Progenitor cell of endocrine pancreas (in vitro differentiated cells): ENCODE measurements around the gene ERCC8. TPM values are rescaled to one million over a fixed set of nuclear protein-coding genes. Genes with fewer than 3 reads are reported as not detected.
A peak's percentile ranks its signal among the peaks of the same experiment; 100 is the strongest.

Experiments
- DNase-seq: peaks from one replicate; pipeline ENCODE4 v3.0.0; 2021; ENCODE audit warnings: low spot score; ENCODE audit not compliant: unreplicated experiment
- H3K27ac Mint-ChIP-seq: 2 replicates; pipeline ENCODE4 v1.8.0; 2021; ENCODE audit warnings: mild to moderate bottlenecking, moderate library complexity, mixed read lengths
- H3K27me3 Mint-ChIP-seq: 2 replicates; pipeline ENCODE4 v1.8.0; 2021; ENCODE audit warnings: mixed read lengths
- H3K36me3 Mint-ChIP-seq: 2 replicates; pipeline ENCODE4 v1.8.0; 2022; ENCODE audit warnings: mixed read lengths; ENCODE audit not compliant: insufficient read depth
- H3K4me1 Mint-ChIP-seq: 2 replicates; pipeline ENCODE4 v1.8.0; 2021; ENCODE audit warnings: low read depth, mixed read lengths
- H3K4me3 Mint-ChIP-seq: 2 replicates; pipeline ENCODE4 v1.8.0; 2021; ENCODE audit warnings: low read depth, mild to moderate bottlenecking, moderate library complexity, mixed read lengths
- H3K9me3 Mint-ChIP-seq: 2 replicates; pipeline ENCODE4 v1.8.0; 2021; ENCODE audit warnings: low read depth, mixed read lengths
- CTCF ChIP-seq: fragments of 200-600 bp; sonication (generic); IDR thresholded peaks from one replicate; pipeline ENCODE4 v1.5.0; 2021; ENCODE audit warnings: antibody characterized with exemption, mild to moderate bottlenecking; ENCODE audit not compliant: unreplicated experiment
- total RNA-seq: library from RNA; stranded (reverse); gene quantifications from 2 replicates; pipeline ENCODE4 v1.2.1, GENCODE V29; 2021

ERCC8 gene
- total RNA-seq, 1 donor from 2014 or later = 18.2 TPM

GRCh38 chr5:60843386-60843935, 101.4 kb downstream of the ERCC8 start:
- DNase-seq = peak; percentile 23
- peaks cover 38% of the 10 kb centered on the region for H3K27me3 Mint-ChIP-seq
- H3K27ac Mint-ChIP-seq = peak overlapping the region; percentile 62
- H3K4me3 Mint-ChIP-seq = peak overlapping the region; percentile 91
- TF ChIP-seq CTCF = no peak
- H3K4me1 Mint-ChIP-seq = peaks cover 16% of the 10 kb centered on the region
- no peaks in the 10 kb centered on the region for H3K9me3 Mint-ChIP-seq
- H3K36me3 Mint-ChIP-seq = no peaks in the 10 kb centered on the region

GRCh38 chr5:60842871-60843385, 101.9 kb downstream of the ERCC8 start:
- no peak for TF ChIP-seq CTCF
- peak overlapping the region; percentile 91 for H3K4me3 Mint-ChIP-seq
- no peak for DNase-seq
- H3K36me3 Mint-ChIP-seq = no peaks in the 10 kb centered on the region
- peak overlapping the region; percentile 62 for H3K27ac Mint-ChIP-seq
- H3K27me3 Mint-ChIP-seq = peaks cover 38% of the 10 kb centered on the region
- no peaks in the 10 kb centered on the region for H3K9me3 Mint-ChIP-seq
- peaks cover 20% of the 10 kb centered on the region for H3K4me1 Mint-ChIP-seq

DNA sequence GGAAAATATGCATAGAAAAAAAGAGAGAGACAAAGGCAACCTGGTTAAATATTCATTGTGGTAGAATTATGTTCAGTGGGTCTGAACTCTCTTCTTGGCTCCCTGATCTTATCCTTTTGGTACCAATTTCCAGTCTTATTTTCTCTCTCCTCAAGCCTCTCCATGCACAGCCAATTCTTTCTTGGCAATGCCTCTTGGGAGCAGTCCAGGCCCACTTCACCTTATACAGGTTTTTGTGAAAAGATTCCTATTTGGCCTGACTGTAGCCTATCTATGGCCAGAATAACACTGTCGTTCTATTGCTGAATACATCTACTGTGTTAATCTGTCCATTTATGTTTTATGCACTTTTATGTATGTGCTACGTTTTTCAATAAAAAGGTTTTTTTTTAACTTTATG, 103.5 kb downstream of the ERCC8 start:
- H3K9me3 Mint-ChIP-seq = no peaks in the 10 kb centered on the region

DNA sequence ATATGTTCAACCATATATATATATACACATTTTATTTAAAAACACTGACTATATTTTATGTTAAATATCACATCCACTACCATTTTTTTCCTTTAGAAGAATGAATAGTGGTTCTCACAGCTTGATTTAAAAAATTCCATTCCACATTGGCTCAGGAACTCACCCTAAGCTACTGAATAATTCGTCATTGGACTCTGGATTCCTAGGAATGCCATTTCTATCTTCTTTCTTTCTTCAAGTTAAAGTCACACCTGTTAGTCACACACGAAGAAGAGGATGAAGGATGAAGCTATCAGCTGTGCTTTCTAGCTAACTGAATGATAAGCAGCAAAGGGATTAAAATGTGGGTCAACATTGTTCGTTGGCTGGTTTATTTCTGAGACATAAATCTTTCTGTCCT, 108.7 kb downstream of the ERCC8 start:
- H3K27me3 Mint-ChIP-seq = peaks cover 3% of the 10 kb centered on the region
- peaks cover 1% of the 10 kb centered on the region for H3K36me3 Mint-ChIP-seq
- DNase-seq = no peak
- TF ChIP-seq CTCF = no peak
- no peak overlapping the region for H3K4me3 Mint-ChIP-seq
- H3K27ac Mint-ChIP-seq = no peak overlapping the region
- H3K9me3 Mint-ChIP-seq = no peaks in the 10 kb centered on the region
- peaks cover 16% of the 10 kb centered on the region for H3K4me1 Mint-ChIP-seq

More for the DNA sequence above, 103.5 kb downstream of the ERCC8 start:
- H3K27me3 Mint-ChIP-seq = peaks cover 34% of the 10 kb centered on the region
- no peak for TF ChIP-seq CTCF
- H3K27ac Mint-ChIP-seq = no peak overlapping the region
- H3K4me3 Mint-ChIP-seq = no peak overlapping the region
- DNase-seq = no peak
- peaks cover 28% of the 10 kb centered on the region for H3K4me1 Mint-ChIP-seq
- H3K36me3 Mint-ChIP-seq = no peaks in the 10 kb centered on the region

- peaks cover 17% of the 10 kb centered on the region for H3K4me1 Mint-ChIP-seq
- no peak for DNase-seq
- no peaks in the 10 kb centered on the region for H3K9me3 Mint-ChIP-seq
- no peak for TF ChIP-seq CTCF
- H3K4me3 Mint-ChIP-seq = no peak overlapping the region
- no peak overlapping the region for H3K27ac Mint-ChIP-seq
- H3K27me3 Mint-ChIP-seq = peaks cover 3% of the 10 kb centered on the region
- peaks cover 1% of the 10 kb centered on the region for H3K36me3 Mint-ChIP-seq
Measured at GRCh38 chr5:60835554-60835953, 109.3 kb downstream of the ERCC8 start.
